ENCODE data around the gene RNF7.

RNF7 gene

DNA sequence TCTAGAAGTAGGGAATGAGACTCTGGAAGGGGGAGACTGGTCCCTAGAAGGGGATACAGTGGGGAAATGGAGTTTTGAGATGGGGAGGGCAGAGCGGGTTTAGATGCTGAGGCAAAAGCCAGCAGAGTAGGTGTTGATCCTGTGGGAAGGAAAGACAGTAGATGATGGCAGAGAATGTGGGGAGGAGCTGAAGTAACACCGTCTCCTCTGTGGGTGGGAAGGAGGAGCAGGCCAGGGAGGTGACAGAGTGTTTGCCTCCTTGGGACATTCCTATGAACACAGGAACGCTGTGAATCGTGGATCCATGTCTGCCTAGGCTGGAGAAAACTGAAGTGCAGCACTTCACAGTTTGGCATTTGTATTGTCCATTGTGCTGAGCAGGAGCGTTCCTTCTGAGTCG lies 45.5 kb downstream of the RNF7 start:
- H3K79me2 ChIP-seq (ENCODE audit: low read length): no peaks in the 10 kb centered on the region
- no peaks in the 10 kb centered on the region for H3K9me3 ChIP-seq (replicated peaks; ENCODE audit: insufficient read depth, low read length)
- no peaks in the 10 kb centered on the region for H3K4me1 ChIP-seq (ENCODE audit: low read length)
- no peak overlapping the region for H3K27ac ChIP-seq (ENCODE audit: low read length)
- H2AFZ ChIP-seq (ENCODE audit: low read length): no peak overlapping the region
- no peak overlapping the region for H3K4me2 ChIP-seq (ENCODE audit: low read depth, low read length)
- no peaks in the 10 kb centered on the region for H3K36me3 ChIP-seq (replicated peaks; ENCODE audit: insufficient read depth, low read length)
- no peaks in the 10 kb centered on the region for H3F3A ChIP-seq (ENCODE audit: insufficient read depth, low read length)
- H4K20me1 ChIP-seq (ENCODE audit: insufficient read depth, low read length): no peaks in the 10 kb centered on the region
- TF ChIP-seq, protein P1, sequence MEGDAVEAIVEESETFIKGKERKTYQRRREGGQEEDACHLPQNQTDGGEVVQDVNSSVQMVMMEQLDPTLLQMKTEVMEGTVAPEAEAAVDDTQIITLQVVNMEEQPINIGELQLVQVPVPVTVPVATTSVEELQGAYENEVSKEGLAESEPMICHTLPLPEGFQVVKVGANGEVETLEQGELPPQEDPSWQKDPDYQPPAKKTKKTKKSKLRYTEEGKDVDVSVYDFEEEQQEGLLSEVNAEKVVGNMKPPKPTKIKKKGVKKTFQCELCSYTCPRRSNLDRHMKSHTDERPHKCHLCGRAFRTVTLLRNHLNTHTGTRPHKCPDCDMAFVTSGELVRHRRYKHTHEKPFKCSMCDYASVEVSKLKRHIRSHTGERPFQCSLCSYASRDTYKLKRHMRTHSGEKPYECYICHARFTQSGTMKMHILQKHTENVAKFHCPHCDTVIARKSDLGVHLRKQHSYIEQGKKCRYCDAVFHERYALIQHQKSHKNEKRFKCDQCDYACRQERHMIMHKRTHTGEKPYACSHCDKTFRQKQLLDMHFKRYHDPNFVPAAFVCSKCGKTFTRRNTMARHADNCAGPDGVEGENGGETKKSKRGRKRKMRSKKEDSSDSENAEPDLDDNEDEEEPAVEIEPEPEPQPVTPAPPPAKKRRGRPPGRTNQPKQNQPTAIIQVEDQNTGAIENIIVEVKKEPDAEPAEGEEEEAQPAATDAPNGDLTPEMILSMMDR (IDR thresholded peaks at IDR 0.05; ENCODE audit: low read length): no peak
- TF ChIP-seq EZH2 (optimal IDR thresholded peaks at IDR 0.05; ENCODE audit: low read depth, low read length) (no peak), EZH2phosphoT487 (IDR thresholded peaks at IDR 0.05; ENCODE audit: low read length) (no peak)
- H3K9me2 ChIP-seq (replicated peaks; ENCODE audit: insufficient read depth, low read length): no peaks in the 10 kb centered on the region
- H3K9ac ChIP-seq (ENCODE audit: low read length): no peak overlapping the region
- H3K27me3 ChIP-seq (replicated peaks; ENCODE audit: insufficient read depth, low read length): no peaks in the 10 kb centered on the region
- no peak for DNase-seq
- H3K4me3 ChIP-seq (ENCODE audit: low read length): no peak overlapping the region

DNA sequence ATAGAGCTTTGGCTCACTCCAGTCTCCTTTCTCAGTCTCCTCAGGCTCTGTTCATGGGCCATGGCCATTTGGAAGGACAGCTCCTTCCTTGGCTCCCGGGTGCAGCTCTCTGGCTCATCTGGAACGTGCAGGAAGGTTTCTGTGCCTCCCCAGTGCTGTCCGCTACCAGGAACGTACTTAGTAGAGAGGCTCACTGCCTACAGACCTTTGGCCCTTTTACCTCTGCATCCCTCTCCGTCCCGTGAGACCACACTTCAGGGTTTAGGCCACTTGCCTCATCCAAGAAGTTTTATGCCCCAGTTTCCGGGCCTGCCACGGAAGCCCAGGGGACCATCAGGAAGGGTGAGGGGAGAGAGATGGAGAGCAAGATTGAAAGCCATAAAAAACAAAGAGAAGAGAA lies 46.0 kb downstream of the RNF7 start:
- Histone ChIP-seq H3K9me3 (replicated peaks; ENCODE audit: insufficient read depth, low read length) (no peaks in the 10 kb centered on the region), H4K20me1 (ENCODE audit: insufficient read depth, low read length) (no peaks in the 10 kb centered on the region), H3F3A (ENCODE audit: insufficient read depth, low read length) (no peaks in the 10 kb centered on the region), H3K27me3 (replicated peaks; ENCODE audit: insufficient read depth, low read length) (no peaks in the 10 kb centered on the region), H3K4me3 (ENCODE audit: low read length) (no peak overlapping the region), H3K79me2 (ENCODE audit: low read length) (no peaks in the 10 kb centered on the region), H2AFZ (ENCODE audit: low read length) (no peak overlapping the region), H3K36me3 (replicated peaks; ENCODE audit: insufficient read depth, low read length) (no peaks in the 10 kb centered on the region), H3K4me2 (ENCODE audit: low read depth, low read length) (no peak overlapping the region), H3K27ac (ENCODE audit: low read length) (no peak overlapping the region), H3K9ac (ENCODE audit: low read length) (no peak overlapping the region), H3K9me2 (replicated peaks; ENCODE audit: insufficient read depth, low read length) (no peaks in the 10 kb centered on the region), H3K4me1 (ENCODE audit: low read length) (no peaks in the 10 kb centered on the region)
- no peak for DNase-seq
- TF ChIP-seq, protein P1 (IDR thresholded peaks at IDR 0.05; ENCODE audit: low read length): no peak
- no peak for TF ChIP-seq EZH2phosphoT487 (IDR thresholded peaks at IDR 0.05; ENCODE audit: low read length)
- TF ChIP-seq EZH2 (optimal IDR thresholded peaks at IDR 0.05; ENCODE audit: low read depth, low read length): no peak

DNA sequence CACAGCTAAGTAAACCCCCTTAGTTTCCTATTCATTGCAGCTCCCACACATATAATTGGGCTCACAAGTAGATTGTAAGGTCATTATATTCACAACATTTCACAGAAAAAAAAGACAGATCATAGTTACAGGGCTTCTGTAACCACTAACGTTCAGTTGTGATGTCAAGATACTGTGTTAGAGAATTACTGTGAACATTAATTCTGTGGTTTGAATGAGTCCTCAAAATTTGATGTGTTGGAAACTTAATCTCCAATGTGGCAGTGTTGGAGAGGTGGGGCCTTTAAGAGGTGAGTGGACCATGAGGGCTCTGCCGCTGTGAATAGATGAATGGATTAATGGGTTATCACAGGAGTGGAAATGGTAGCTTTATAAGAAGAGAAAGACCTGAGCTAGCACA lies 46.4 kb downstream of the RNF7 start:
- Histone ChIP-seq H3K9ac (ENCODE audit: low read length) (no peak overlapping the region), H3K4me1 (ENCODE audit: low read length) (no peaks in the 10 kb centered on the region), H3K27me3 (replicated peaks; ENCODE audit: insufficient read depth, low read length) (no peaks in the 10 kb centered on the region), H3K4me3 (ENCODE audit: low read length) (no peak overlapping the region), H3F3A (ENCODE audit: insufficient read depth, low read length) (no peaks in the 10 kb centered on the region), H2AFZ (ENCODE audit: low read length) (no peak overlapping the region), H3K4me2 (ENCODE audit: low read depth, low read length) (no peak overlapping the region), H3K79me2 (ENCODE audit: low read length) (no peaks in the 10 kb centered on the region), H3K27ac (ENCODE audit: low read length) (no peak overlapping the region), H3K9me3 (replicated peaks; ENCODE audit: insufficient read depth, low read length) (no peaks in the 10 kb centered on the region), H3K9me2 (replicated peaks; ENCODE audit: insufficient read depth, low read length) (no peaks in the 10 kb centered on the region), H4K20me1 (ENCODE audit: insufficient read depth, low read length) (no peaks in the 10 kb centered on the region), H3K36me3 (replicated peaks; ENCODE audit: insufficient read depth, low read length) (no peaks in the 10 kb centered on the region)
- TF ChIP-seq EZH2phosphoT487 (IDR thresholded peaks at IDR 0.05; ENCODE audit: low read length): no peak
- no peak for TF ChIP-seq EZH2 (optimal IDR thresholded peaks at IDR 0.05; ENCODE audit: low read depth, low read length)
- TF ChIP-seq, protein P1 (IDR thresholded peaks at IDR 0.05; ENCODE audit: low read length): no peak
- no peak for DNase-seq
